BJ (cell line): ENCODE data around the gene SEC16A. TPM values are rescaled to one million over a fixed set of nuclear protein-coding genes. Genes with fewer than 3 reads are reported as not detected.
"Not testable (repeated sequence)": the region's sequence is repeated elsewhere in the genome, so short reads cannot be mapped to it uniquely, and the experiment has no call there.

ENCODE experiments used
- CTCF ChIA-PET: fragments of 350-600 bp; formaldehyde crosslinking; extraction: SDS; loops from one replicate; lab custom pipeline; 2021; ENCODE audit warnings: antibody characterized with exemption, inconsistent platforms; lab: Yijun Ruan, JAX
- POLR2A ChIA-PET: fragments of 300-600 bp; sonication (Branson Sonifier 250); formaldehyde crosslinking; extraction: SDS; loops from one replicate; lab custom pipeline; 2021; ENCODE audit warnings: antibody characterized with exemption; lab: Charles Lee
- DNase-seq: peaks from one replicate; pipeline ENCODE4 v3.0.0-alpha.2; 2011; ENCODE audit warnings: low read depth
- H3K27me3 ChIP-seq: 2 replicates; pipeline ENCODE4 v1.6.0; 2011; ENCODE audit warnings: low read length; ENCODE audit not compliant: control insufficient read depth, insufficient read depth
- H3K36me3 ChIP-seq: 2 replicates; pipeline ENCODE4 v1.5.1; 2011; ENCODE audit warnings: low read length; ENCODE audit not compliant: control insufficient read depth, insufficient read depth
- H3K4me3 ChIP-seq: 2 replicates; pipeline ENCODE4 v1.5.1; 2011; ENCODE audit warnings: low read depth, mild to moderate bottlenecking, control low read depth, low read length
- CTCF ChIP-seq: IDR thresholded peaks from 2 replicates; pipeline ENCODE4 v1.5.1; 2011; ENCODE audit warnings: low read depth, mild to moderate bottlenecking, control low read depth, inconsistent platforms, low read length, moderate library complexity; ENCODE audit not compliant: insufficient read depth
- polyA plus RNA-seq: library from polyadenylated mRNA; depleted of rRNA; stranded (reverse); fragments of >200 nt; gene quantifications from 2 replicates; pipeline ENCODE4 v1.2.3, GENCODE V29; 2011

Gene SEC16A
- polyA plus RNA-seq, 1 experiment: 24.4 TPM

- Histone ChIP-seq H3K4me3 (no peak overlapping the region), H3K36me3 (peaks cover 18% of the 10 kb centered on the region), H3K27me3 (no peaks in the 10 kb centered on the region)
- TF ChIP-seq CTCF: no peak
- ChIA-PET POLR2A (no interaction called here), CTCF (interaction anchor here (1.0 to 1.8 kb wide), 2 partner anchors 9 to 11 kb away, joined by 3 to 4 read pairs; no protein-coding TSS in a partner anchor)
- DNase-seq: no peak
These were observed 53.0 kb downstream of the SEC16A start for GRCh38 chr9:136429683-136430491.

DNA sequence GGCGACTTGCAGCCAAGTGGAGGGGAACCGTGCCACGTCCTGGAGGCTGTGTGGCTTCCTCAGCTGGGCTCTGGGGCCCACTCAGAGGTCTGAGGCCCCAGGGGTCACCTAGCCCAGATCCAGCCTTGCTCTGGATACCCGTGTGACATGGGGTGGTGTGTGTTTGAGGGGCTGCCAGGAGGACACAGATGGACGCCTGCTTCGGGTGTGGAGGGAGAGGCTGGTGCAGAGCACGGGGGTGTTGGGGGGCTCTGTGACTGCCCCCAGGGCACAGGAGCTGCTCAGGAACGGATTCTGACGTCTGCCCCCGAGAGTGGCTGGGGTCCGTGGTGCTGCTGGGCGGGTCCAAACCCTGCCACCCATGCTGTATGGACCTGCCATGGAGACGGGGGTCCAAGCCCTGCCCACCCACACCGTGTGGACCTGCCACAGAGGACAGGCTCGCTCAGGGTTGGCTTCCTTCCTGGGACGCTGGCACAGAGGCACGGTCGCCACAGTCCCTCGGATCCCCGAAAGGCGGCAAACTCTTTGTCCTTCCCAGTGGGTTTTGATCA lies 53.7 kb downstream of the SEC16A start:
- H3K36me3 ChIP-seq: peaks cover 18% of the 10 kb centered on the region
- ChIA-PET POLR2A (no interaction called here), CTCF (interaction anchor here (1.0 to 1.8 kb wide), 2 partner anchors 10 to 11 kb away, joined by 3 to 4 read pairs; no protein-coding TSS in a partner anchor)
- H3K4me3 ChIP-seq: no peak overlapping the region
- no peak for TF ChIP-seq CTCF
- no peaks in the 10 kb centered on the region for H3K27me3 ChIP-seq
- no peak for DNase-seq

DNA sequence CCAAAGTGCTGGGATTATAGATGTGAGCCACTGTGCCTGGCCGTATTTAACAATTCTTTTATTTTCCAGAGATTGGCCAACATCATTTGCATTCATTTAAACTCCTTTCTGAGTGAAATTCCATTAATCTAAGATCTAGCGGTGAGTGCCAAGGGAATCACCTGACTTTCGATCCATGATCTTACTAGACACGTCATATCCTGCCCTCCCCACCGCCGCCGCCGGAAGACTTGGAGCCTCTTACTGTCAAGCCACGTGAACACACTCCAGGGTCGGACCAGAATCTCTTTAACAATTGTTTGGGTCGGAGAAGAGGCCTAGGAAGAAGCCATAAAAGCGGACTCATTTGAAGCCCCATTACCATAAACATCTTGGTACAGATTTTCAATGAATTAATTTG lies 56.1 kb downstream of the SEC16A start:
- TF ChIP-seq CTCF: no peak
- Histone ChIP-seq H3K36me3 (peaks cover 31% of the 10 kb centered on the region), H3K4me3 (no peak overlapping the region), H3K27me3 (no peaks in the 10 kb centered on the region)
- ChIA-PET POLR2A (no interaction called here), CTCF (no interaction called here)
- no peak for DNase-seq

DNA sequence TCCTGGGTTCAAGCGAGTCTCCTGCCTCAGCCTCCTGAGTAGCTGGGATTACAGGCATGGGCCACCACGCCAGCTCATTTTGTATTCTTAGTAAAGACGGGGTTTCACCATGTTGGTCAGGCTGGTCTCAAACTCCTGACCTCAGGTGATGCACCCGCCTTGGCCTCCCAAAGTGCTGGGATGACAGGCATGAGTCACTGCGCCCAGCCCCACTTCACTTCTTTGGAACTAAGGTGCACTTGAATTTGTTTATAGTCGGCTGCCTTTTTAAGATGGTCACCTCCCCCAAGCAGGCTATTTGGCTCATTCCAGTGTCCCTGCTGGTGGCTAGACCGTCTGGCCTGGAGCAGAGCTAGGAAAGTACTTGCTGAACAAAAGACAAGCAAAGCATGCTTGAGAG lies 57.5 kb downstream of the SEC16A start:
- DNase-seq, H3K4me3 ChIP-seq, H3K27me3 ChIP-seq, POLR2A ChIA-PET: not testable (repeated sequence)
- peaks cover 33% of the 10 kb centered on the region for H3K36me3 ChIP-seq
- CTCF ChIA-PET: interaction anchor here (0.6 to 1.5 kb wide), 2 partner anchors 12 to 13 kb away, joined by 5 to 6 read pairs; no protein-coding TSS in a partner anchor

DNA sequence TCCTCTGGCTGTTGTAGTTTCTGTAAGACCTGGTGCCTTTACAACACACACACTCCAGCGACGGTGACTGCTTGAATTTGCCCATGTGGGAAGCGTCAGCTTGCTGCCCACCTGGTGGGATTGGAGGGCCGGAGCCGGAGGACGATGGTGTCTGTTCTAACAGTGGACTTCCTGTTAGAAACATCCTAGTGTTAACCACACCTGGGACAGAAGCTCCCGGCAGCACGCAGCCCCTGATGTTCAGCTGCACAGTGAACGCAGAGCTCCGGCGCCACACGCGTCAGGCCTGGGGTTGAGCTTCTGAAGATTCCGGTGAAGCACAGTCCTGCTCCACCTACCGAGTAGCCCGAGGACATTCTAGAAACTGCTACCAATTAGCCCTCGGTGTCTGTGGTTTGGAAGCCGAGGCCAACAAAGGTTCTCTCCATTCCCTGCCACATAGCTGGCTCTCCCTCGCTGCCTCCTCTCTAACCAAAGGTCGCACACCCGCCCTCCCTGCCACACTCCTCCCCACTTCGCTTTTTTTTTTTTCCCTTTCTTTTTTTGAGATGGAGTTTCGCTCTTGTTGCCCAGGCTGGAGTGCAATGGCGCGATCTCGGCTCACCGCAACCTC lies 58.0 kb downstream of the SEC16A start:
- Histone ChIP-seq H3K27me3 (no peaks in the 10 kb centered on the region), H3K36me3 (peaks cover 30% of the 10 kb centered on the region), H3K4me3 (no peak overlapping the region)
- ChIA-PET POLR2A (no interaction called here), CTCF (interaction anchor here (0.9 to 1.5 kb wide), 4 partner anchors 10 to 24 kb away, joined by 3 to 6 read pairs (median 4); no protein-coding TSS in a partner anchor)
- TF ChIP-seq CTCF: no peak
- no peak for DNase-seq
